Superior temporal gyrus (tissue), 1 donor: ENCODE results near the gene ZNHIT1.

Experiments
- DNase-seq: peaks from one replicate; pipeline ENCODE4 v3.0.0-alpha.2; 2016; ENCODE audit errors: extremely low spot score

ZNHIT1 gene

GRCh38 chr7:101218236-101219125, 516 bp downstream of the ZNHIT1 start:
- DNase-seq: no peak

- no peak for DNase-seq
These were observed 2.3 kb downstream of the ZNHIT1 start for GRCh38 chr7:101220295-101220694.

- DNase-seq: no peak
These were observed 4.4 kb downstream of the ZNHIT1 start for GRCh38 chr7:101222275-101222830.

- no peak for DNase-seq
These were observed 5.6 kb downstream of the ZNHIT1 start for GRCh38 chr7:101223528-101223927.

- no peak for DNase-seq
These were observed 7.7 kb downstream of the ZNHIT1 start for GRCh38 chr7:101225650-101226049.

GRCh38 chr7:101226721-101227120, 8.8 kb downstream of the ZNHIT1 start:
- DNase-seq: peak; percentile 59

- no peak for DNase-seq
These were observed 13.7 kb downstream of the ZNHIT1 start for GRCh38 chr7:101231644-101232043.

GRCh38 chr7:101232141-101232850, 14.3 kb downstream of the ZNHIT1 start:
- no peak for DNase-seq

GRCh38 chr7:101233907-101234547, 16.1 kb downstream of the ZNHIT1 start:
- no peak for DNase-seq

- no peak for DNase-seq
These were observed 16.7 kb downstream of the ZNHIT1 start for GRCh38 chr7:101234636-101235035.

- no peak for DNase-seq
These were observed 17.1 kb downstream of the ZNHIT1 start for GRCh38 chr7:101235050-101235449.

GRCh38 chr7:101235522-101235921, 17.6 kb downstream of the ZNHIT1 start:
- no peak for DNase-seq

GRCh38 chr7:101236292-101236835, 18.4 kb downstream of the ZNHIT1 start:
- DNase-seq: no peak

GRCh38 chr7:101237206-101238067, 19.5 kb downstream of the ZNHIT1 start, which contains the start of gene CLDN15:
CLDN15 (minus strand) TSS chr7:101237802; CDS start chr7:101237581, 221 bp downstream.
- DNase-seq: no peak

GRCh38 chr7:101238226-101239182, 20.5 kb downstream of the ZNHIT1 start:
- DNase-seq: no peak

GRCh38 chr7:101239191-101239950, 21.4 kb downstream of the ZNHIT1 start:
- no peak for DNase-seq

GRCh38 chr7:101239951-101240220, 21.9 kb downstream of the ZNHIT1 start:
- no peak for DNase-seq

- no peak for DNase-seq
These were observed 22.5 kb downstream of the ZNHIT1 start for GRCh38 chr7:101240226-101241014.
